ENCODE results near the gene TAS2R39. TPM values are rescaled to one million over a fixed set of nuclear protein-coding genes. Genes with fewer than 3 reads are reported as not detected.

Gene TAS2R39
- total RNA-seq, 4 donors from 2014 or later = not detected

DNA sequence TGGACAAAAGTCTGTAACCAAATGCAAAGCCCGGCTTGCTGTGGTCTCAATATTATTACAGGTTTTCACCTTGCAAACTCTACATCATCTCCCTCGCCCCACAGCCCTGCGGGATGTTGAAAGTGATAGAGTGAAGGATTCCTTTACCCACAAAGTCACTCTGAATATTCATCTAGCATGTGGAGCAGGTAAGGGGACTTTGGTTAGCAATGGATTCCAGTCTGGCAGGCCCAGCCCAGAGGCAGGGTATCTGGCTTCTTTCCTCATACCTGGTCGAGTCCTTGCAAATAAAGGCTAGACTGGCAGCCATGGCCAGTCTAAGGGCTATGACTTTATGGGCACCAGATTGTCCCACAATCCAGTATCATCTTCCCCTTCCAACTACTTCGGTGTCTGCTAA is 41.8 kb downstream of the TAS2R39 start:
- TF ChIP-seq, protein P1, sequence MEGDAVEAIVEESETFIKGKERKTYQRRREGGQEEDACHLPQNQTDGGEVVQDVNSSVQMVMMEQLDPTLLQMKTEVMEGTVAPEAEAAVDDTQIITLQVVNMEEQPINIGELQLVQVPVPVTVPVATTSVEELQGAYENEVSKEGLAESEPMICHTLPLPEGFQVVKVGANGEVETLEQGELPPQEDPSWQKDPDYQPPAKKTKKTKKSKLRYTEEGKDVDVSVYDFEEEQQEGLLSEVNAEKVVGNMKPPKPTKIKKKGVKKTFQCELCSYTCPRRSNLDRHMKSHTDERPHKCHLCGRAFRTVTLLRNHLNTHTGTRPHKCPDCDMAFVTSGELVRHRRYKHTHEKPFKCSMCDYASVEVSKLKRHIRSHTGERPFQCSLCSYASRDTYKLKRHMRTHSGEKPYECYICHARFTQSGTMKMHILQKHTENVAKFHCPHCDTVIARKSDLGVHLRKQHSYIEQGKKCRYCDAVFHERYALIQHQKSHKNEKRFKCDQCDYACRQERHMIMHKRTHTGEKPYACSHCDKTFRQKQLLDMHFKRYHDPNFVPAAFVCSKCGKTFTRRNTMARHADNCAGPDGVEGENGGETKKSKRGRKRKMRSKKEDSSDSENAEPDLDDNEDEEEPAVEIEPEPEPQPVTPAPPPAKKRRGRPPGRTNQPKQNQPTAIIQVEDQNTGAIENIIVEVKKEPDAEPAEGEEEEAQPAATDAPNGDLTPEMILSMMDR (IDR thresholded peaks at IDR 0.05) = no peak
- DNase-seq (ENCODE audit: low spot score) (no peak), ATAC-seq (ENCODE audit: low FRiP score) (no peak)

DNA sequence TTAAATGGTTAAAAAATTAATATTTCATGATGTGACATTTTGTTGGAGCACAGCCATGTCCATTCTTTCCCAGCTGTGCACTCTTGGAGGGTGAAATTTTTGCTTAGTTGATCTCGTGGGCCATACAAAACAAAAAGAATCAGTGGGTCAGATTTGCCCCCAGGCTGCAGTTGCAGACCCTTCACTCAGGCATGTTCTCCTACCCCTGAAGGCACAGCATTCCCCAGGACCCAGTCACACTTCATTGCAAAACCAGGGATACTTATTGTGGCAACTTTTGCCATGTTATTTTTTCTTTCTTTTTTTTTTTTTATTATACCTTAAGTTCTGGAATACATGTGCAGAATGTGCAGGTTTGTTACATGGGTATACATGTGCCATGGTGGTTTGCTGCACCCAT is 44.6 kb downstream of the TAS2R39 start:
- DNase-seq (ENCODE audit: low spot score) = no peak
- ATAC-seq (ENCODE audit: low FRiP score) = no peak
- TF ChIP-seq, protein P1 (IDR thresholded peaks at IDR 0.05) = no peak

DNA sequence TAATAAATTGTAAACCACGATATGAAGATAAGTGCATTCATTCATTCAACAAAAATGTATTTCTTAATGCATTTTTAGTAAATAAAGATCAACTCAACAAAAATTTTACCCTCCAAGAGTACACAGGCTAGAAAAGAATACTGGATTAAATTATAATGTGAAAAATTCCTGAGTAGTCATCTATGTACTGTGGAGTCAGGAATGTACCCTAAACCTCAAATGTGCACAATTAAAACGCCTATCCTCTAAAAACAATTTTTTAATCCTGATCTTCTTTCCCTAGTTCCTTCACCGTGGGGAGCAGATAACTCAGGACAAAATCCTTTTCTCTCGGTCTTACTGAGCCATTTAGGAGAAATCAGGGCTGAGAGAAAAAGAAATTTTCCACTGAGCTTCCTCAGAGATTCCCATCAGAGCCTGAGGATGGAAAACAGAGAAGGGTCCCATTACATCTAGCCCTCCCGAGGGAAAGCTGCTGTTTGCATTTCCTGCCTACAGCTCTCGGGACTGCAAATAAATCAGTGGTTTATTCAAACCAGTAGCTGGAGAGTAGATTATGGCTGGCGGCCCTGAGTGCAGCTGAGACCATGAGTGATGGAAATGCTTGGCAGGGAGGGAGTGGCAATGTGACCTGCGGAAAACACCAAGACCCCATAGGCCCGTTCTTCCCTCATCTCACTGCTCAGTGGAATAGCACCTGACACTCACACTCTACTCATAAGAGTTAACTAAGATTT is 46.0 kb downstream of the TAS2R39 start:
- DNase-seq (ENCODE audit: low spot score) (no peak), ATAC-seq (ENCODE audit: low FRiP score) (no peak)
- TF ChIP-seq, protein P1 (IDR thresholded peaks at IDR 0.05) = no peak

DNA sequence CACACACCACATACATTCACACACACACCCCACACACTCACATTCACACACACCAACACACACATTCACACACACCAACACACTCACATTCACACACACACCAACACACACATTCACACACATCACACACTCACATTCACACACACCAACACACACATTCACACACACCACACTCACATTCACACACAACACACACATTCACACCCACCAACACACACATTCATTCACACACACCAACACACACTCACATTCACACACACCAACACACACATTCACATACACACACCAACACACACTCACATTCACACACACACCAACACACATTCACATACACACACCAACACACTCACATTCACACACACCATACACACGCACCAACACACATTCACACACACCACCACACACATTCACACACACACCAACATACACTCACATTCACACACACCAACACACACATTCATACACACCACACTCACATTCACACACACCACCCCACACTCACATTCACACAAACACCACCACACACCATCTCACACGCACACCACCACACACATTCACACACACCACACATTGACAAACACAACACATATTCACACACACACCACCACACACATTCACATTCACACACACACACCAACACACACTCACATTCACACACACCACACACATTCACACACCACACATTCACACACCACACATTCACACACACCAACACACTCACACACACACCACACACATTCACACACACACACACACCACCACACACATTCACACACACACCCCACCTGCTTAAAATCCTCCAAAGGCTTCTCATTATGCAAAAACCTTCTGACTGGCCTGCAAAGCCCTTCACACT is 47.6 kb downstream of the TAS2R39 start:
- ATAC-seq (ENCODE audit: low FRiP score) (no peak), DNase-seq (ENCODE audit: low spot score) (no peak)
- TF ChIP-seq, protein P1 (IDR thresholded peaks at IDR 0.05) = no peak

Small RNA genes within 50 kb of the gene (small RNA-seq; reads per million reads assigned to genes)
- gene AC073342.3 = not detected

Other genes with a start within 250 kb of the TAS2R39 start
- gene TRPV5, start 249.7 kb upstream of the TAS2R39 start, total RNA-seq = not detected
- not detected for gene LLCFC1, start 243.9 kb upstream of the TAS2R39 start, total RNA-seq
- gene KEL, start 221.1 kb upstream of the TAS2R39 start, total RNA-seq = under 1 TPM in 2 of 4 donors, not detected in 2; 0.28 to 0.96 TPM
- gene OR9A2, start 156.3 kb upstream of the TAS2R39 start, total RNA-seq = not detected
- not detected for gene OR6V1, start 131.1 kb upstream of the TAS2R39 start, total RNA-seq
- not detected for gene PIP, start 51.3 kb upstream of the TAS2R39 start, total RNA-seq
- not detected for gene TAS2R40, start 38.6 kb downstream of the TAS2R39 start, total RNA-seq
- 100 to 1,000 TPM; 159 to 243 (median 177) TPM for gene GSTK1, start 80.0 kb downstream of the TAS2R39 start, total RNA-seq
- 1 to 10 TPM in 3 of 4 donors, not detected in 1; 1.1 to 3.8 (median 1.6) TPM for gene TMEM139, start 101.5 kb downstream of the TAS2R39 start, total RNA-seq
- 10 to 100 TPM in 3 of 4 donors, 1 to 10 TPM in 1; 7.7 to 21.6 (median 13.3) TPM for gene CASP2, start 104.9 kb downstream of the TAS2R39 start, total RNA-seq
- gene CLCN1, start 132.7 kb downstream of the TAS2R39 start, total RNA-seq = under 1 TPM in 2 of 4 donors, not detected in 2; 0.24 to 0.79 TPM
- 1 to 10 TPM in 1 of 4 donors, under 1 TPM in 3; 0.56 to 1.2 (median 0.77) TPM for gene FAM131B, start 179.3 kb downstream of the TAS2R39 start, total RNA-seq
- 100 to 1,000 TPM in 1 of 4 donors, 10 to 100 TPM in 3; 48.2 to 138 (median 62.8) TPM for gene ZYX, start 197.9 kb downstream of the TAS2R39 start, total RNA-seq
- gene EPHA1, start 225.4 kb downstream of the TAS2R39 start, total RNA-seq = under 1 TPM in 2 of 4 donors, not detected in 2; 0.13 to 0.46 TPM

Data from omental fat pad (tissue), 4 donors.